ENCODE data around the gene WDHD1. TPM values are rescaled to one million over a fixed set of nuclear protein-coding genes. Genes with fewer than 3 reads are reported as not detected.

The WDHD1 gene, protein sequence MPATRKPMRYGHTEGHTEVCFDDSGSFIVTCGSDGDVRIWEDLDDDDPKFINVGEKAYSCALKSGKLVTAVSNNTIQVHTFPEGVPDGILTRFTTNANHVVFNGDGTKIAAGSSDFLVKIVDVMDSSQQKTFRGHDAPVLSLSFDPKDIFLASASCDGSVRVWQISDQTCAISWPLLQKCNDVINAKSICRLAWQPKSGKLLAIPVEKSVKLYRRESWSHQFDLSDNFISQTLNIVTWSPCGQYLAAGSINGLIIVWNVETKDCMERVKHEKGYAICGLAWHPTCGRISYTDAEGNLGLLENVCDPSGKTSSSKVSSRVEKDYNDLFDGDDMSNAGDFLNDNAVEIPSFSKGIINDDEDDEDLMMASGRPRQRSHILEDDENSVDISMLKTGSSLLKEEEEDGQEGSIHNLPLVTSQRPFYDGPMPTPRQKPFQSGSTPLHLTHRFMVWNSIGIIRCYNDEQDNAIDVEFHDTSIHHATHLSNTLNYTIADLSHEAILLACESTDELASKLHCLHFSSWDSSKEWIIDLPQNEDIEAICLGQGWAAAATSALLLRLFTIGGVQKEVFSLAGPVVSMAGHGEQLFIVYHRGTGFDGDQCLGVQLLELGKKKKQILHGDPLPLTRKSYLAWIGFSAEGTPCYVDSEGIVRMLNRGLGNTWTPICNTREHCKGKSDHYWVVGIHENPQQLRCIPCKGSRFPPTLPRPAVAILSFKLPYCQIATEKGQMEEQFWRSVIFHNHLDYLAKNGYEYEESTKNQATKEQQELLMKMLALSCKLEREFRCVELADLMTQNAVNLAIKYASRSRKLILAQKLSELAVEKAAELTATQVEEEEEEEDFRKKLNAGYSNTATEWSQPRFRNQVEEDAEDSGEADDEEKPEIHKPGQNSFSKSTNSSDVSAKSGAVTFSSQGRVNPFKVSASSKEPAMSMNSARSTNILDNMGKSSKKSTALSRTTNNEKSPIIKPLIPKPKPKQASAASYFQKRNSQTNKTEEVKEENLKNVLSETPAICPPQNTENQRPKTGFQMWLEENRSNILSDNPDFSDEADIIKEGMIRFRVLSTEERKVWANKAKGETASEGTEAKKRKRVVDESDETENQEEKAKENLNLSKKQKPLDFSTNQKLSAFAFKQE
- total RNA-seq, result 13.6 and 19.0 TPM in 2 replicates

DNA sequence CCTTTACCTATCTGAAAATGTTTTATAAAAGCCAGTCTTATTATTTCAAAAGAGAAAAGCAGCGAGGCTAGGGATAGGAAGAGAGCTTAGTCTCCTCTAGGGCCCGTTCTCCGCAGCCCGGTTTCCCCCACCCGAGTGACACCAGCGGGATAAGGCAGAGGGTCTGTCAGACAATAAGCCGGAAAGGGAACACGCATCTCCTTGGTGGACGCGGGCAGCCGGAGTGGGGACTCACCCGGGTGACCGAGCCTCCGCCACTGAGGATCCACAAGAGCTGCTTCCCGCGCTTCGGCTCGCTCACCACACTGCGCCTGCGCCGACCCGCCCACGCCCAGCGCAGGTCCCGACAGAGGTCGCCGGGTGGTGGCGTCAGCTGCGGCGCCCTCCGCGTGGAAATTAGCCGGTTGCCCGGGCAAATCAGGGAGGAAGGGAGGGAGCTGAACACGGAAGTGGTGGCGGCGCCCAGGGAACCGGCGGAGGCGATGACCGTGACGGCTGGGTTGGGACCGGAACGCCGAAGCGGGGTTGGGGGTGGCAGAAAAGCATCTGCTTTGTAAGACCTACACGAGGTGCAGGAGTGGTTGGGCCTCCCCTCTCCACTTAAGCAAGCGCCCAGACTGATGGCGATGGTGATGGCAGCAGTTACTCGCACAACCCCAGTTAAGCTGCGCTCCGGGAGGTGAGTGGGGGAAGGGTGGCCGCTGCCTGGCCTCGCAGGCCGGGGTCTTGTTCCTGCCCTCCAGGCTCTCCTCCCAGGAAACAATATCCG lies at the start of gene WDHD1, which contains the start of gene SOCS4:
Gene WDHD1 (minus strand): TSS at position 307 of the 769 bp plus-strand sequence. CDS start 312 bp downstream, outside the sequence.
Gene SOCS4 (plus strand): TSS at position 444 of the 769 bp plus-strand sequence. CDS start 15,806 bp downstream, outside the sequence.

DNA sequence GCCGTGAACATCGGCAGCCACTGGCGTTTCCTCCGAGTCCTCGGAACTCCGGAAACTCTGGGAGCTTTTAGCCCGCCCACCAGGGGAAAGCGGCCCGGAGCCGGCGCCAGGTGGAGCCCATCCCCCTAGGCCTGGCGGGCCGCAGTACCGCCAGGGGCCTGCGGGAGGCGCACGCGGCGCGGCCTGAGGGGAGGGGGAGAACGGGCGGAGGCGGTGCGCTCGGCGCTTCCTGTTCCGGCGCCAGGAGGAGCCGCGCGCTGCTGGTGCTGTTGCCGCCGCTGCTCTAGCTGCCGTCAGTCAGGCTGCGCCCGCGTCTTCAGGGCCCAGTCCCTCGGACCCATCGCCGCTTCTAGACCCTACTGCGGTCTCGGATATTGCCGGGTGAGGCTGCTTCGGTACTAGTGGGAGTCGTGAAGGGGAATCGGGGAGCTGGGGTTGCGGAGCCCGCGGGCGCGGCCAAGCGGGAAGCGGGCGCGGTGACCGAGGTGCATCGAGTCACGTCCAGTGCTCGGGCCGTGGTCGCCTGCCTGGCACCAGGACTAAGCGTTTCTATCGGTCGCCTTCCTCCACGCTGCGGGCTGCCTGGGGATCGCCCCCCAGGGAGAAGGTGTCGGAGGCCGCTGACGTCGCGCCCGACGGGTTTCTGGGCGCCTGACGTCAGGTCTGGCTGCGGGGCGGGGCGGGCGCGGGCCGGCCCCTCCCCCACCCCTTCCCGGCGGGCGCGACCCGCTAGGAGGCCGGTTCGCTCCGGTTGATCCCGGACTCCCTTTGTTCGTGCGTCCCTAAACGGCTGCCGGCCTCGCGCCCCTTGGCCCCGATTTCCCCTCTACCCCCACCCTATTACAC lies 24.7 kb upstream of the WDHD1 start, which contains the start of gene MAPK1IP1L:
Gene MAPK1IP1L (plus strand): TSS at position 225 of the 846 bp plus-strand sequence. CDS start 10,037 bp downstream, outside the sequence.

GRCh38 chr14:54902521-54903420 lies 124.1 kb downstream of the WDHD1 start, which contains the start of gene GCH1:
GCH1 (minus strand) TSS chr14:54902826; CDS start chr14:54902663, 163 bp downstream.

Other genes starting within 250 kb of the WDHD1 start
- gene GCH1, start 124.3 kb downstream of the WDHD1 start, total RNA-seq, result 3.2 and 14.6 TPM in 2 replicates
- gene SOCS4, start 137 bp upstream of the WDHD1 start, total RNA-seq, result 20.8 and 24.2 TPM in 2 replicates
- gene MAPK1IP1L, start 24.5 kb upstream of the WDHD1 start, total RNA-seq, result 16.7 and 17.2 TPM in 2 replicates
- 14.9 and 29.6 TPM in 2 replicates for gene LGALS3, start 102.2 kb upstream of the WDHD1 start, total RNA-seq
- 63.7 and 74.5 TPM in 2 replicates for gene DLGAP5, start 164.5 kb upstream of the WDHD1 start, total RNA-seq
- 23.1 and 27.4 TPM in 2 replicates for gene FBXO34, start 244.3 kb upstream of the WDHD1 start, total RNA-seq